Thyroid gland (tissue), 4 donors: ENCODE data around the gene TAS2R43.

ENCODE experiments used
- POLR2A ChIP-seq, 2 donors: fragments of 450-650 bp; IDR thresholded peaks; one replicate each; pipeline ENCODE4 v1.6.1; 2017; ENCODE audit warnings: antibody characterized with exemption in 2 of 2, mild to moderate bottlenecking in 2 of 2, moderate library complexity in 1 of 2
- TF ChIP-seq, protein P1 (sequence below), 6 experiments: fragments of 200-600 bp in 3 of 6; fragments of 450-650 bp in 3 of 6; sonication (generic) in 3 of 6; IDR thresholded peaks; one replicate each; pipeline ENCODE4 v1.5.1; 2016 to 2019; ENCODE audit warnings: antibody characterized with exemption in 6 of 6, mild to moderate bottlenecking in 2 of 6, inconsistent platforms in 1 of 6, moderate library complexity in 1 of 6

GRCh38 chr12:11067514-11067913 lies 24.6 kb downstream of the TAS2R43 start:
- TF ChIP-seq, protein P1, sequence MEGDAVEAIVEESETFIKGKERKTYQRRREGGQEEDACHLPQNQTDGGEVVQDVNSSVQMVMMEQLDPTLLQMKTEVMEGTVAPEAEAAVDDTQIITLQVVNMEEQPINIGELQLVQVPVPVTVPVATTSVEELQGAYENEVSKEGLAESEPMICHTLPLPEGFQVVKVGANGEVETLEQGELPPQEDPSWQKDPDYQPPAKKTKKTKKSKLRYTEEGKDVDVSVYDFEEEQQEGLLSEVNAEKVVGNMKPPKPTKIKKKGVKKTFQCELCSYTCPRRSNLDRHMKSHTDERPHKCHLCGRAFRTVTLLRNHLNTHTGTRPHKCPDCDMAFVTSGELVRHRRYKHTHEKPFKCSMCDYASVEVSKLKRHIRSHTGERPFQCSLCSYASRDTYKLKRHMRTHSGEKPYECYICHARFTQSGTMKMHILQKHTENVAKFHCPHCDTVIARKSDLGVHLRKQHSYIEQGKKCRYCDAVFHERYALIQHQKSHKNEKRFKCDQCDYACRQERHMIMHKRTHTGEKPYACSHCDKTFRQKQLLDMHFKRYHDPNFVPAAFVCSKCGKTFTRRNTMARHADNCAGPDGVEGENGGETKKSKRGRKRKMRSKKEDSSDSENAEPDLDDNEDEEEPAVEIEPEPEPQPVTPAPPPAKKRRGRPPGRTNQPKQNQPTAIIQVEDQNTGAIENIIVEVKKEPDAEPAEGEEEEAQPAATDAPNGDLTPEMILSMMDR (IDR thresholded peaks at IDR 0.05) = no peak
- TF ChIP-seq POLR2A (IDR thresholded peaks at IDR 0.05) = no peak
